OCI-M1 (cell line): ENCODE results near the gene HDGF.

Experiments
- DNase-seq: peaks from one replicate; lab custom pipeline; 2025; lab: John Stamatoyannopoulos, UW

HDGF gene

GRCh38 chr1:156746728-156747631 is 4.5 kb downstream of the HDGF start:
- peak; percentile 90 for DNase-seq

- DNase-seq, result no peak
Measured at GRCh38 chr1:156746406-156746727, 5.1 kb downstream of the HDGF start.

GRCh38 chr1:156745881-156746280 is 5.6 kb downstream of the HDGF start:
- no peak for DNase-seq

- no peak for DNase-seq
Measured at GRCh38 chr1:156744786-156745419, 6.6 kb downstream of the HDGF start.

- no peak for DNase-seq
Measured at GRCh38 chr1:156744344-156744743, 7.1 kb downstream of the HDGF start.

GRCh38 chr1:156743367-156744302 is 7.8 kb downstream of the HDGF start:
- DNase-seq, result no peak

- DNase-seq, result no peak
Measured at GRCh38 chr1:156742801-156743200, 8.7 kb downstream of the HDGF start.

- DNase-seq, result peak; percentile 57
Measured at GRCh38 chr1:156742017-156742416, 9.5 kb downstream of the HDGF start.

- no peak for DNase-seq
Measured at GRCh38 chr1:156741481-156741983, 9.9 kb downstream of the HDGF start.

- peak; percentile 100 for DNase-seq
Measured at GRCh38 chr1:156740741-156741480, 10.6 kb downstream of the HDGF start, which contains the start of gene MRPL24. Gene MRPL24 (minus strand): TSS chr1:156741088. CDS start chr1:156738704, 2,384 bp downstream.

- no peak for DNase-seq
Measured at GRCh38 chr1:156740237-156740740, 11.2 kb downstream of the HDGF start.

- DNase-seq, result no peak
Measured at GRCh38 chr1:156738916-156739315, 12.6 kb downstream of the HDGF start.

- DNase-seq, result no peak
Measured at GRCh38 chr1:156738407-156738806, 13.1 kb downstream of the HDGF start.

GRCh38 chr1:156733989-156734584 is 17.4 kb downstream of the HDGF start:
- DNase-seq, result no peak

- DNase-seq, result peak; percentile 99
Measured at GRCh38 chr1:156728599-156729462, 22.6 kb downstream of the HDGF start, which contains the start of gene ISG20L2. Gene ISG20L2 (minus strand): TSS chr1:156728766. CDS start chr1:156727652, 1,114 bp downstream.

- peak; percentile 95 for DNase-seq
Measured at GRCh38 chr1:156727926-156728598, 23.4 kb downstream of the HDGF start, which contains the start of gene METTL25B. Gene METTL25B (plus strand): TSS chr1:156728469. CDS start chr1:156729105, 636 bp downstream.

GRCh38 chr1:156727492-156727891 is 24.0 kb downstream of the HDGF start:
- DNase-seq, result no peak

GRCh38 chr1:156726549-156727226 is 24.8 kb downstream of the HDGF start:
- peak; percentile 91 for DNase-seq
